GM12874 (cell line): Measurements from ENCODE around the gene PARD3.

Experiments
- CTCF ChIP-seq: IDR thresholded peaks from 2 replicates; pipeline ENCODE4 v1.5.1; 2011; ENCODE audit warnings: low read depth, mild to moderate bottlenecking, control low read depth, low read length, moderate library complexity; ENCODE audit not compliant: insufficient read depth

The PARD3 gene

GRCh38 chr10:34593374-34593890 is 221.7 kb downstream of the PARD3 start:
- no peak for TF ChIP-seq CTCF

GRCh38 chr10:34590793-34591192 is 224.3 kb downstream of the PARD3 start:
- TF ChIP-seq CTCF: no peak

- no peak for TF ChIP-seq CTCF
These were observed 225.8 kb downstream of the PARD3 start for GRCh38 chr10:34589275-34589674.

GRCh38 chr10:34587680-34588019 is 227.4 kb downstream of the PARD3 start:
- TF ChIP-seq CTCF: no peak

- no peak for TF ChIP-seq CTCF
These were observed 228.0 kb downstream of the PARD3 start for GRCh38 chr10:34587002-34587679.

- no peak for TF ChIP-seq CTCF
These were observed 229.5 kb downstream of the PARD3 start for GRCh38 chr10:34585422-34586112.

- no peak for TF ChIP-seq CTCF
These were observed 230.9 kb downstream of the PARD3 start for GRCh38 chr10:34584164-34584563.
